ENCODE data around the gene PMF1.
"Not testable (repeated sequence)": the region's sequence is repeated elsewhere in the genome, so short reads cannot be mapped to it uniquely, and the experiment has no call there.

PMF1 gene, protein sequence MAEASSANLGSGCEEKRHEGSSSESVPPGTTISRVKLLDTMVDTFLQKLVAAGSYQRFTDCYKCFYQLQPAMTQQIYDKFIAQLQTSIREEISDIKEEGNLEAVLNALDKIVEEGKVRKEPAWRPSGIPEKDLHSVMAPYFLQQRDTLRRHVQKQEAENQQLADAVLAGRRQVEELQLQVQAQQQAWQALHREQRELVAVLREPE

GRCh38 chr1:156212833-156213643 lies at the start of gene PMF1:
Gene PMF1 (plus strand): TSS chr1:156213007. CDS start chr1:156213016, 9 bp downstream.
- peak; percentile 98 for DNase-seq (ENCODE audit: low spot score)

DNA sequence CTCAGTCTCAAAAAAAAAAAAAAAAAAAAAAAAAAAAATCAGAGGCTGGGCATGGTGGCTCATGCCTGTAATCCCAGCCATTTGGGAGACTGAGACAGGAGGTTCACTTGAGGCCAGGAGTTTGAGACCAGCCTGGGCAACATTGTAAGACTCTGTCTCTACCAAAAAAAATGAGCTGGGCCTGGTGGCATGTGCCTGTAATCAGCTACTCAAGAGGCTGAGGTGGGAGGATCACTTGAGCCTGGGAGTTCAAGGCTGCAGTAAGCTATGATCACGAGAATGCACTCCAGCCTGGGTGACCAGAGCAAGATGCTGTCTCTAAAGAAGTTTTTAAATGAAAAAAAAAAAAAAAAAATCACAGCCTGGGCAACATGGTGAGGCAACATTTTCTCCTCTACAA lies 49.1 kb upstream of the PMF1 start:
- DNase-seq (ENCODE audit: low spot score) = no peak

DNA sequence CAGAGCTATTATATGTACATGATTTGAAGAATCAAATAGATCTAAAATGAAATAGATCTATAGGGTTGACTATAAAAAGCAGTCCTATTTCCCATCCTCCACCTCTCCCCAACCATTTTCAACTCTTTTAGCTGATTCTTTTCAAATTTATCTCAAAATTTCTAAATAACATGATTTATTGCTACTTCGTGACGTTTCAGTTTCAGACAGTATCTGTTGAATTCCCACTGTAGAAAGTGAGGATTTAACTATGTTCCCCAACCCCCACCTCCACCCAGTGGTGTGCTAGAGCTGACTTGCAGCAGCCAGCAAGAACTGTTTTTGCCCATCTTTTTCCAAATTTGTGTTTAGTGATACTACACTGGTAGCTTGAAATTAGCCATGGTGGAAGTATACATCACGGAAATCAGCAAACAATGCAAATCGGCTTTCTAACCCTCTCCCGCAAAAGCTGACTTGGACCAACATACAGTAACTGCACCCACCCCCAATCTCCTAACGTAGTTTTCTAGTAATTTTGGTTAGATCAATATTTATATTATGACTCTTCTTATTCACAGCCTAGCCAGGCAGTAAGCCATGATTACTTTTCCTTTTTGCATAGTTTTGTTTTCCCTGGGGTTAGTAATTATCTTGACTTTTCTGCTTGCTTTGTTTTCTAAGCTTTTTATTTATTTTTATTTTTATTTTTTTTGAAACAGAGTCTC lies 48.5 kb upstream of the PMF1 start:
- no peak for DNase-seq (ENCODE audit: low spot score)

- DNase-seq (ENCODE audit: low spot score) = no peak
These were observed 47.7 kb upstream of the PMF1 start for GRCh38 chr1:156165083-156165482.

DNA sequence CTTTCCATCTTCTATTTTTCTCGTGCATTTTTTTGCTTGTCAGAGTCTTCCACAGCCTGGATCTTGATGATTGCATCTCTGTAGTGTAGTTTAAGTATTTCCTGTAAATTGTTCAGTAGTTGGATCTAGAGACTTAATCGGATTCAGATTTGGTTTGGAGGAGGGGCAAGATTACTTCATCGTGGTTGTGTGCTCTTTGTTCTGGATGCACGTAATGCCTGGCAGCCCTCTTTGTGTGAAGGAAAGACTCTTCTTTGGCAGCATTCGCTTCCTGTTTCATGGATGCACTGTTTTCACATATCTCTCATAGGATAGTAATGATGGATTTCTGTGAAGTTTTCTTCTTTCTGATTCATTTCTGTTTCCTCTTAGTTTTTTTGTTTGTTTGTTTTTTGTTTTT lies 45.3 kb upstream of the PMF1 start:
- no peak for DNase-seq (ENCODE audit: low spot score)

DNA sequence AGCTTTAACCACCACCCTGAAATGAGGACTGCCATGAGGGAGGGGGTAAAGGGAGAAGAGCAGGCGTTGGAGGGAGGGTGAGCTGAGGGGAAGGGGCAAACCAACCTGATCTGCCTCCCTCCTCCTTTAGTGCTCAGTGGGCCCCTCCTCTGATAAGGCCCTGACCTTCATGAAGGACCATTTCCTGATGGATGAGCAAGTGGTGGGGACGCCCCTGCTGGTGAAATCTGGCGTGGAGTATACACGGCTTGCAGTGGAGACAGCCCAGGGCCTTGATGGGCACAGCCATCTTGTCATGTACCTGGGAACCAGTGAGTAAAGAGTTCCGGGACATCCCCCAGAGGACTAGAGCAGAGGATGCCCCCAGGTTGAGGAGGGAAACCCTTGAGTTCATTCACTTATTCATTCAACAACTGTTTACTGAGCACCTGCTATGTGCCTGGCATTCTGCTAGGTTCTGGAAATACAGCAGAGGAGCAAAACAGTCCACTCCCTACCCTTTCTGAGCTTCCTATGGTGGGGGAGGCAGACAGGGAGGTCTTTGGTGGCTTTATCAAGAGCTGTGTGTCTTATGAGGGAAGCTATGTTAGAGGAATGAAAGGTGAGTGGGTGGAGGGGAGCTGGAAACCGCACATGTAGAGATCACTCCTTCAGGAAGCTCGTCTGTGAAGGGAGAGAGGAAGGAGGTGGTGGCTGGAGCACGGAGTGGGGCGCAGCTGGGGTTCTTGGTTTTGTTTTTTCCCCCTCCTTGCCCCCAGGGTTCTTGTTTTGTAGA lies 39.9 kb upstream of the PMF1 start:
- no peak for DNase-seq (ENCODE audit: low spot score)

DNA sequence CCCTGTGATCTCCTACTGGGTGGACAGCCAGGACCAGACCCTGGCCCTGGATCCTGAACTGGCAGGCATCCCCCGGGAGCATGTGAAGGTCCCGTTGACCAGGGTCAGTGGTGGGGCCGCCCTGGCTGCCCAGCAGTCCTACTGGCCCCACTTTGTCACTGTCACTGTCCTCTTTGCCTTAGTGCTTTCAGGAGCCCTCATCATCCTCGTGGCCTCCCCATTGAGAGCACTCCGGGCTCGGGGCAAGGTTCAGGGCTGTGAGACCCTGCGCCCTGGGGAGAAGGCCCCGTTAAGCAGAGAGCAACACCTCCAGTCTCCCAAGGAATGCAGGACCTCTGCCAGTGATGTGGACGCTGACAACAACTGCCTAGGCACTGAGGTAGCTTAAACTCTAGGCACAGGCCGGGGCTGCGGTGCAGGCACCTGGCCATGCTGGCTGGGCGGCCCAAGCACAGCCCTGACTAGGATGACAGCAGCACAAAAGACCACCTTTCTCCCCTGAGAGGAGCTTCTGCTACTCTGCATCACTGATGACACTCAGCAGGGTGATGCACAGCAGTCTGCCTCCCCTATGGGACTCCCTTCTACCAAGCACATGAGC lies 36.1 kb upstream of the PMF1 start:
- DNase-seq (ENCODE audit: low spot score) = no peak

DNA sequence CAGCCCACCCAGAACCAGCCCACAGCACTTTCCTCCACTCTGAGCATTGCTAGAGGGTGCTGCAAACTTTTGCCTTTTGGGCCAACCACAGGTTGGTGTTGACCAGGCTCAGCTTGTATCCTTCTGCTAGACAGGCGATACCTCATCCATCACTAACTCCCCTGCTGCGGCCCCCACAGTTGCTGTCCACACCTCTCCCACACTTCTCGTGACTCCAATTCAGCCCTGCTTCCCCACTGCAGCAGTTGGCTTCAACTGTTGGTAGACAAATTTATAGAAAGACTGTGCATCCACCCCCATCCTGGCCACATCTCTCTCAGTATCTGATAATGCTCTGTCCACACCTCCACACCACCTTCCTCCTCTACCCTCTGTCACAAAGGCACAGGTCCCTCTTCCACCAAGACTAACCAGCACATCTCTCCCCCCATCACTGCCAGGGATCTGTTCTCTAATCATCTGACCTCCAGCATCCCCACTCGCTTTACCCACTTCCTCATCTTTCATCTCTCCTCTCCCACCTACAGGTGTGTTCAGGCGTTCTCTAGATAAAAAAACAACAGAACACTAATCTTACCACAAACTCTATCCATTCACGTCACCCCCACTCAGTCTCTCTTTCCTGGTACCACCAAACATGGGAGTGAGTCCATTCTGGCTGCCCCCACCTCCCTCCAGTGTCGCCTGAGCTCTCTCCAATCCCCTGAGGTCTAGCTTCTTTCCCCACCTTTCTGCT lies 34.7 kb upstream of the PMF1 start:
- DNase-seq (ENCODE audit: low spot score) = no peak

- no peak for DNase-seq (ENCODE audit: low spot score)
These were observed 32.3 kb upstream of the PMF1 start for GRCh38 chr1:156180471-156180870.

- not testable (repeated sequence) for DNase-seq (ENCODE audit: low spot score)
These were observed 31.3 kb upstream of the PMF1 start for GRCh38 chr1:156181391-156181924.

GRCh38 chr1:156182010-156182779 lies 30.6 kb upstream of the PMF1 start:
- not testable (repeated sequence) for DNase-seq (ENCODE audit: low spot score)

DNA sequence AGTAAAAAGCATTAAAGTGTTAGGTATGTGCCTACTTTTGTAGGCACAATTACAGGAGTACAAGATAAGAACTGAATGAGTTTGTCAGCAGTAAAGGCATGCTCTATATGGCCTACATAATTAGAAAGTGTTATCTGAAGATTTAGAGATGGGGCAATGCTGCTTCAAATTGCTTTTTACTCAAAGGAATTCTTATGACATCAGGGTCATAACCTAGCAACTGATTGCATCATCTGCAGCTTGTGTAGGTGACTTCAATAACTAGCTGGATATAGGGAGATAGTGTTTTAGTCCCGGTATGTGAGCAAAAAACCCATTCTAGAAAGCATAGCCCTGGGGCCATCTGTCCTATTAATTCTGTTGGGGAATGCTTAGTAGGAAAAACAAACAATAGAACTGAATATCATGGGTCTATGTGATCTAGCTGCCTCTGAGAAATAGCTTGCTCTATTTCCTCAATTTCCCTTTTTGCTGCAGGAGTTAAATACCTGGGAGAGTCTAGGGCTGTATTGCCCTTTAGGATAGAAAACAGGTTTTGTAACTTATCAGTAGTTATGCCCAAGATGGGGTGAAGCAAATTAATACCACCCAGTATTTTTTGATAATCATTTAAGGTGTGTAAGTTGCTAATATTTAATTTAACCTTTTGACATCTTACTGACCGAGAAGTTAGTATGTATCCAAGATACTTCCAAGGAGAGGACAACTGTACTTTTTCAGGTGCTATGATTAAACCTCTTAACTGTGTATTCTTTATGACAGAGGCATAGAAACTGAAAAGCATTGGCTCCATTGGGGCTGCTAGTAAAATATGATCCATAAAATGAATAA lies 26.2 kb upstream of the PMF1 start:
- DNase-seq (ENCODE audit: low spot score) = not testable (repeated sequence)

DNA sequence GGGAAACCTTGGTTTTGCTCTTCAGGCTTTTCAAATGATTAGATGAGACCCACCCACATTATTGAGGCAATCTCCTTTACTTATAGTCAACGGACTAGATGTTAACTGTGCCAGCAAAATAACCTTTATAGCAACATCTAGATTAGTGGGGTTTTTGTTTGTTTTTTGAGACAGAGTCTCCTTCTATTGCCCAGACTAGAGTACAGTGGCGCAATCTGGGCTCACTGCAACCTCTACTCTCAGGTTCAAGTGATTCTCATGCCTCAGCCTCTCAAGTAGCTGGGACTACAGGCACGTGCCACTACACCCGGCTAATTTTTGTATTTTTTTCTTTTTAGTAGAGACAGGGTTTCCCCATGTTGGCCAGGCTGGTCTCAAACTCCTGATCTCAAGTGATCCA lies 22.5 kb upstream of the PMF1 start:
- not testable (repeated sequence) for DNase-seq (ENCODE audit: low spot score)

- no peak for DNase-seq (ENCODE audit: low spot score)
These were observed 21.4 kb upstream of the PMF1 start for GRCh38 chr1:156191292-156191964.

DNA sequence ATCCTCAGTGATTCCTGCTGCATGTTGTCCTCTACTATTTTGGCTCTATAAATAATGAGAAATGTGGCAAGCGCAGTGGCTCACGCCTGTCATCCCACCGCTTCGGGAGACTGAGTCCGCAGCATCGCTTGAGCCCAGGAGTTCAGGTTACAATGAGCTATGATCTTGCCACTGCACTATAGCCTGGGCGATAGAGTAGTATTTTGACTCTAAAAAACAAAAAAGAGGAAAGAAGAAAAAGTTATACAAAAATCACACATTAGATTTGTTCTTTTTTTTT lies 19.7 kb upstream of the PMF1 start:
- DNase-seq (ENCODE audit: low spot score) = no peak

- DNase-seq (ENCODE audit: low spot score) = peak; percentile 99
These were observed 19.1 kb upstream of the PMF1 start, which contains the start of gene SLC25A44 for GRCh38 chr1:156193488-156194299. Gene SLC25A44 (plus strand): TSS chr1:156194104. CDS start chr1:156199848, 5,744 bp downstream.

GRCh38 chr1:156194300-156194652 lies 18.5 kb upstream of the PMF1 start:
- no peak for DNase-seq (ENCODE audit: low spot score)

DNA sequence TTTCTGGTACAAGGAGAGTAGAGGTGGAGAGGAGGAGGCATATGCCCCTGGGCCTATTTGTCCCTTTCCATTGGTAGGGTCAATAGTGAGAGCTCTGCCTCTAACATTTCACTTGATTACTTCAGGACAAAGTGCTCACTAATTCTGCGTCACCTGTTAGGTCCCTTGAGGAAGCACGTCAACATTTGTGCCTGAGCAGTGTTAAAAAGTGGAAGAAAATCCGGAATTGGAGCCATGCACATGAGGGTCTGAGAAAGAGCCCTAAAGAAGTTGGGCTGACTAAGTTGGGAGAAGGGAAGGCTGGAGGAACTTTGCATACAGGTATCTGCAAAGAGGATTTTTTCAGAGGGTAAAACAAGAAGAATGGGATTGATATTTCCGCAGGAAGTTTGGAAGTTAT lies 17.0 kb upstream of the PMF1 start:
- DNase-seq (ENCODE audit: low spot score) = no peak

Measured in Ammon's horn (tissue), 1 donor.